OCI-LY7 (cell line): ENCODE data around the gene KCNMA1. TPM values are rescaled to one million over a fixed set of nuclear protein-coding genes. Genes with fewer than 3 reads are reported as not detected.

Experiments
- BruUV-seq: library from RNA; stranded (reverse); fragments of 400-500 nt; replicated peaks from 2 replicates; lab custom pipeline; 2021; lab: Mats Ljungman, UMichigan
- CTCF ChIA-PET: fragments of 300-600 bp; sonication (Branson Sonifier 250); formaldehyde crosslinking; loops from one replicate; lab custom pipeline; 2022; ENCODE audit warnings: antibody characterized with exemption; ENCODE audit not compliant: unreplicated experiment; lab: Charles Lee
- POLR2A ChIA-PET: fragments of 300-600 bp; sonication (Branson Sonifier 250); formaldehyde crosslinking; loops from one replicate; lab custom pipeline; 2022; ENCODE audit warnings: antibody characterized with exemption; lab: Charles Lee
- DNase-seq: peaks from one replicate; pipeline ENCODE4 v3.0.0-alpha.2; 2015; ENCODE audit warnings: low spot score
- H2AFZ ChIP-seq: fragments of 200-600 bp; sonication (generic), shearing (Covaris generic); 2 replicates; pipeline ENCODE4 v1.6.1; 2014; ENCODE audit warnings: mild to moderate bottlenecking, antibody characterized with exemption, low read length, moderate library complexity
- H3K27ac ChIP-seq: fragments of 200-600 bp; sonication (generic); 2 replicates; pipeline ENCODE4 v1.5.1; 2014; ENCODE audit warnings: mixed run types, low read depth, mild to moderate bottlenecking, moderate library complexity, low read length, inconsistent platforms; ENCODE audit not compliant: poor library complexity, severe bottlenecking
- H3K36me3 ChIP-seq: fragments of 200-600 bp; sonication (generic); 2 replicates; pipeline ENCODE4 v1.6.1; 2014; ENCODE audit warnings: mild to moderate bottlenecking, antibody characterized with exemption, low read length, moderate library complexity, mixed read lengths; ENCODE audit not compliant: insufficient read depth
- H3K4me1 ChIP-seq: fragments of 200-600 bp; sonication (generic); 2 replicates; pipeline ENCODE4 v1.5.1; 2014; ENCODE audit warnings: mild to moderate bottlenecking, low read length; ENCODE audit not compliant: insufficient read depth, poor library complexity, severe bottlenecking
- H3K4me2 ChIP-seq: fragments of 200-600 bp; sonication (generic); 2 replicates; pipeline ENCODE4 v1.6.1; 2014; ENCODE audit warnings: mild to moderate bottlenecking, low read length
- H3K4me3 ChIP-seq: fragments of 200-600 bp; sonication (generic); 2 replicates; pipeline ENCODE4 v1.5.1; 2014; ENCODE audit warnings: mild to moderate bottlenecking, low read depth, low read length; ENCODE audit not compliant: poor library complexity, severe bottlenecking
- H3K79me2 ChIP-seq: fragments of 200-600 bp; sonication (generic); 2 replicates; pipeline ENCODE4 v1.6.1; 2016; ENCODE audit warnings: low read depth, mild to moderate bottlenecking, low read length, moderate library complexity, mixed read lengths; ENCODE audit not compliant: insufficient read depth
- H3K9me2 ChIP-seq: fragments of 200-600 bp; sonication (generic); 2 replicates; pipeline ENCODE4 v1.6.1; 2016; ENCODE audit warnings: mild to moderate bottlenecking, low read length, mixed read lengths; ENCODE audit not compliant: insufficient read depth
- H3K9me3 ChIP-seq: fragments of 200-600 bp; sonication (generic); 2 replicates; pipeline ENCODE4 v1.6.1; 2014; ENCODE audit warnings: mild to moderate bottlenecking, mixed run types, low read length, mixed read lengths
- H4K20me1 ChIP-seq: fragments of 200-600 bp; sonication (generic); 2 replicates; pipeline ENCODE4 v1.6.1; 2014; ENCODE audit warnings: mild to moderate bottlenecking, antibody characterized with exemption, low read length, moderate library complexity, mixed read lengths; ENCODE audit not compliant: insufficient read depth
- EZH2phosphoT487 ChIP-seq: fragments of 200-600 bp; sonication (generic); IDR thresholded peaks from 2 replicates; pipeline ENCODE4 v1.6.1; 2018; ENCODE audit warnings: low read depth, borderline replicate concordance, mild to moderate bottlenecking, mixed run types, antibody characterized with exemption, low read length, moderate library complexity, mixed read lengths
- intact Hi-C: fragments of 100-400 bp; cut with micrococcal nuclease; formaldehyde crosslinking; loops from one replicate; pipeline ENCODE4 v1.10.0; 2022; ENCODE audit not compliant: unreplicated experiment
- total RNA-seq, 2 experiments: library from RNA; depleted of rRNA in 1 of 2; stranded (reverse); fragments of >200 nt in 1 of 2; shearing (Covaris generic) in 1 of 2; gene quantifications; 2 replicates each; pipeline ENCODE4 v1.2.3, GENCODE V29; 2014 to 2022
- TF ChIP-seq, protein P1 (sequence below): fragments of 200-600 bp; sonication (generic); conservative IDR thresholded peaks from 2 replicates; pipeline ENCODE4 v1.5.1; 2014; ENCODE audit warnings: mild to moderate bottlenecking, antibody characterized with exemption, low read length, moderate library complexity, mixed read lengths

Gene KCNMA1
- total RNA-seq, 2 experiments from 2014 or later = not detected

DNA sequence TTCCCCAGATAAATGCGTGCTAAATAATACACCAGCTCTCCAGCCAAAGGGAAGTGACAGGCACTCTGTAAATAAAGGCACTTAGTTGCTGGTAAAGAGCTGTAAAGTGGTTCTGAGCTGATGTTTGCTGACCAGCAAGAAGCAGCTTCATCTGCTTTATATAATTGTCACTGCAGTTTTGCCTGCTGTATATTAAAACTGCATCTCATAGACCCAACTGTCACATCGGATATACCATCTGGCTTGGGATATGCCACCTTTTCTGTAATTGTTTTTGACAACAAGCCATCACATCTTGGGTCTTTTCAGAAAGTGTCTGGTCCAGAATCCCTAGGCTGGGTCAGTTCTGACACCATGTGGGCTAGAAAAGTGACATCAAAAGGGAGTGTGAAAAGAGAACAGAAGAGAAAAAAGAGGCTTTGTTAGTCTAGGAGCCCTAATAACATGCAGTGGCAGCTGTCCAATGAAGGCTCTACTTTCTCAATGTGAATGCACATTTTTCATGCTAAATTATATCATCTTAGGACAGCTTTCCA, 697.6 kb downstream of the KCNMA1 start:
- no peak for TF ChIP-seq EZH2phosphoT487
- TF ChIP-seq, protein P1, sequence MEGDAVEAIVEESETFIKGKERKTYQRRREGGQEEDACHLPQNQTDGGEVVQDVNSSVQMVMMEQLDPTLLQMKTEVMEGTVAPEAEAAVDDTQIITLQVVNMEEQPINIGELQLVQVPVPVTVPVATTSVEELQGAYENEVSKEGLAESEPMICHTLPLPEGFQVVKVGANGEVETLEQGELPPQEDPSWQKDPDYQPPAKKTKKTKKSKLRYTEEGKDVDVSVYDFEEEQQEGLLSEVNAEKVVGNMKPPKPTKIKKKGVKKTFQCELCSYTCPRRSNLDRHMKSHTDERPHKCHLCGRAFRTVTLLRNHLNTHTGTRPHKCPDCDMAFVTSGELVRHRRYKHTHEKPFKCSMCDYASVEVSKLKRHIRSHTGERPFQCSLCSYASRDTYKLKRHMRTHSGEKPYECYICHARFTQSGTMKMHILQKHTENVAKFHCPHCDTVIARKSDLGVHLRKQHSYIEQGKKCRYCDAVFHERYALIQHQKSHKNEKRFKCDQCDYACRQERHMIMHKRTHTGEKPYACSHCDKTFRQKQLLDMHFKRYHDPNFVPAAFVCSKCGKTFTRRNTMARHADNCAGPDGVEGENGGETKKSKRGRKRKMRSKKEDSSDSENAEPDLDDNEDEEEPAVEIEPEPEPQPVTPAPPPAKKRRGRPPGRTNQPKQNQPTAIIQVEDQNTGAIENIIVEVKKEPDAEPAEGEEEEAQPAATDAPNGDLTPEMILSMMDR = no peak
- ChIA-PET POLR2A (no interaction called here), CTCF (no interaction called here)
- Histone ChIP-seq H3K4me2 (no peak overlapping the region), H3K9me3 (no peaks in the 10 kb centered on the region), H3K9me2 (no peaks in the 10 kb centered on the region), H3K79me2 (no peaks in the 10 kb centered on the region), H3K4me3 (no peak overlapping the region), H3K27ac (no peak overlapping the region), H2AFZ (no peak overlapping the region), H3K4me1 (no peaks in the 10 kb centered on the region), H3K36me3 (no peaks in the 10 kb centered on the region), H4K20me1 (no peaks in the 10 kb centered on the region)
- BruUV-seq = no TSS peak
- no peak for DNase-seq
- intact Hi-C loops = no loop called here

DNA sequence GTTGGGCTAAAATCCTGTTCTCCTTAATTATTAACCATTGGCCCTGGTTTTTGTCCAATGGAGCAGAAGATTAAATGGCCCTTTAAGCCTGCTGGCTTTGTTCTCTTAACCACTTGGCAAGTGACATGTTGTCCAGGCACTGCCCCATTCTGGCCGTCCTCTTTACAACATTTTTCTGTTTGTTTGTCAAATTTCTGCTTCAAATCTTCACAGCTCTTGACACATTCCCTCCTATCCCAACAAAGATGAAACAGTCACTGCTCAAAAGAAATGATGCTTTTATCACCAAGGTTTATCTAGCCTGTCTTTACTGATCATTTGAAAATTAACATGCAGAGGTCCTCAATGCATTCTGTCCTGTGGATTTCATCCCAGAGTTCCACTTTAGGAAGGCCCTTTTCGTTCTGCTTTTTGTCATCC, 700.4 kb downstream of the KCNMA1 start:
- no peak overlapping the region for H3K4me2 ChIP-seq
- no peaks in the 10 kb centered on the region for H3K4me1 ChIP-seq
- CTCF ChIA-PET = no interaction called here
- TF ChIP-seq, protein P1 = no peak
- H3K9me2 ChIP-seq = no peaks in the 10 kb centered on the region
- intact Hi-C loops = no loop called here
- H3K36me3 ChIP-seq = no peaks in the 10 kb centered on the region
- no peak overlapping the region for H2AFZ ChIP-seq
- H3K27ac ChIP-seq = no peak overlapping the region
- no TSS peak for BruUV-seq
- no peaks in the 10 kb centered on the region for H4K20me1 ChIP-seq
- H3K4me3 ChIP-seq = no peak overlapping the region
- H3K79me2 ChIP-seq = no peaks in the 10 kb centered on the region
- POLR2A ChIA-PET = interaction anchor here (0.7 kb wide), 1 partner anchor 56 kb away, joined by 4 read pairs; no protein-coding TSS in a partner anchor
- H3K9me3 ChIP-seq = no peaks in the 10 kb centered on the region
- DNase-seq = no peak

DNA sequence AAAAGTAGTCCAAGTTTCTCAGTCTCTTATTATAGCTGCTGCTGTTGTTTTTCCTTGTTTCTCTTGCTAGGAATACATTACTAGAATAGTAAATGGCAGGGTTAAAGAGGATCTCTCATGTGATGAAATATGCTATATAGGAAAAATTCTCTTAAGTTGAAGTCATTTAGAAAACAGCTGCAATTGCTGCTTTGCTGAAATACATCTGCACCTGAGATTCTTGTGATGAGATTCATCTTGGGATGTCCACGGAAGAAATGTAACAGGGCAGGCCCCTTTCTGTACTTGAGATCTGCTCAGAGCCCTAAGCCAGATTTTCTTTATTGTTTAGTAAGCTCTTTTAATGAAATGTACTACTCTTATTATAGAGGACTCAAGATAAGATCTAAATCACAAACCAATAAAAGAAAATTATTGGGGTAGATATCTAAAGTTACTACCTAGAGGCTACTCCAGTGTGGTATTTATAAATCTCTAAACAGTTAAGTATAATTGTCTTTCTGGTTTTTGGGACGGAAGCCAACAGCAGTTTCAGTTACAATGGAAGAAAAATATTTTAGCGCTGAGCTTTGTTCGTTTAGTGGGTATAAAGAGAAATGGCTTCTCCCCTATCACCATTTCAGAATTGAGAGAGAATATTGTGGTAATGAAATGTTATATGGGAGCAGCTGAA, 701.5 kb downstream of the KCNMA1 start:
- Histone ChIP-seq H3K4me1 (no peaks in the 10 kb centered on the region), H3K36me3 (no peaks in the 10 kb centered on the region), H3K27ac (no peak overlapping the region), H3K9me2 (no peaks in the 10 kb centered on the region), H3K9me3 (no peaks in the 10 kb centered on the region), H4K20me1 (no peaks in the 10 kb centered on the region), H3K4me3 (no peak overlapping the region), H2AFZ (no peak overlapping the region), H3K79me2 (no peaks in the 10 kb centered on the region), H3K4me2 (no peak overlapping the region)
- intact Hi-C loops = no loop called here
- TF ChIP-seq, protein P1 = no peak
- TF ChIP-seq EZH2phosphoT487 = no peak
- CTCF ChIA-PET = no interaction called here
- no TSS peak for BruUV-seq
- no peak for DNase-seq
- POLR2A ChIA-PET = interaction anchor here (0.7 kb wide), 1 partner anchor 55 kb away, joined by 4 read pairs; no protein-coding TSS in a partner anchor
